Fibroblast of upper back skin (primary cell): ENCODE results near the gene GRID1.
A peak's percentile ranks its signal among the peaks of the same experiment; 100 is the strongest.
"Not testable (repeated sequence)": the region's sequence is repeated elsewhere in the genome, so short reads cannot be mapped to it uniquely, and the experiment has no call there.

Source experiments
- DNase-seq: peaks from one replicate; pipeline ENCODE4 v3.0.0-alpha.2; 2013

Gene GRID1

DNA sequence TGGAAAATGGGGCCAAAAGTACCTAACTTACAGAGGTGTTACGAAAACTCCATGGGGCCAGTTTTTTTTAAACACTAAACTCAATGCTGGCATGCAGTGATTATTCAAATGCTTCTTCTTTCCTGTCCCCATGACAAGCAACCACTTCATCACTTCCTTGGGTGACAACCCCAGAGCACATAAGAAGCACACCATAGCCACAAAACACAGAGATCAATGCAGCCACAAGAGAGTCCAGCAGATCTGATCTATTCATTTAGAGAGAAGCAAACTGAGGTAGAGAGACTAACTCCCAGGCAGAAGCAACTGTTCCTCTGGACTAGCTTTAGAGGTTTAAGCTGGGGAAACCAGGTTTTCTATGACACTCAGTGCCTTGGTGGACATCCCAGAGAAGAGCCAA lies 180.0 kb downstream of the GRID1 start:
- no peak for DNase-seq

- no peak for DNase-seq
These were observed 184.0 kb downstream of the GRID1 start for GRCh38 chr10:86182595-86182994.

- DNase-seq: no peak
These were observed 184.4 kb downstream of the GRID1 start for GRCh38 chr10:86182150-86182549.

DNA sequence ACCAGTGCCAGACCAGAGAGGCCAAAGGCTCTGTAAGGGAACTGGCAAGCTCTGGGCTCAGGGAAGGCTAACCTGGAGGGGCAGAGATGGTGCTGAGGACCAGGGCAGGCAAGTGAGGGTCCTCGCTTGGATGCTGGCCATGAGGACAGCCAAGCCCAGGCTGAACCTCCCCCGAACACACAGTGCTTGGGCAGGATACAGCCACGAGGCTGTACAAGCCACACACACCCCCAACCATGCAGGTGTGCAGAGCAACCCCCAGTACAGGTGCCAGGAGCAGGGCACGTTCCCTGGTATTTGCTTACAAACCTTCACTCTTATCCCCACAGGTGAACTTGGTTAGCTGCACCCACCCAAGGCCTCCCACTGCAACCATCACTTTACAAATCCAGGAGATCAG lies 185.7 kb downstream of the GRID1 start:
- DNase-seq: no peak

- DNase-seq: no peak
These were observed 186.6 kb downstream of the GRID1 start for GRCh38 chr10:86179961-86180360.

GRCh38 chr10:86179153-86179524 lies 187.5 kb downstream of the GRID1 start:
- no peak for DNase-seq

DNA sequence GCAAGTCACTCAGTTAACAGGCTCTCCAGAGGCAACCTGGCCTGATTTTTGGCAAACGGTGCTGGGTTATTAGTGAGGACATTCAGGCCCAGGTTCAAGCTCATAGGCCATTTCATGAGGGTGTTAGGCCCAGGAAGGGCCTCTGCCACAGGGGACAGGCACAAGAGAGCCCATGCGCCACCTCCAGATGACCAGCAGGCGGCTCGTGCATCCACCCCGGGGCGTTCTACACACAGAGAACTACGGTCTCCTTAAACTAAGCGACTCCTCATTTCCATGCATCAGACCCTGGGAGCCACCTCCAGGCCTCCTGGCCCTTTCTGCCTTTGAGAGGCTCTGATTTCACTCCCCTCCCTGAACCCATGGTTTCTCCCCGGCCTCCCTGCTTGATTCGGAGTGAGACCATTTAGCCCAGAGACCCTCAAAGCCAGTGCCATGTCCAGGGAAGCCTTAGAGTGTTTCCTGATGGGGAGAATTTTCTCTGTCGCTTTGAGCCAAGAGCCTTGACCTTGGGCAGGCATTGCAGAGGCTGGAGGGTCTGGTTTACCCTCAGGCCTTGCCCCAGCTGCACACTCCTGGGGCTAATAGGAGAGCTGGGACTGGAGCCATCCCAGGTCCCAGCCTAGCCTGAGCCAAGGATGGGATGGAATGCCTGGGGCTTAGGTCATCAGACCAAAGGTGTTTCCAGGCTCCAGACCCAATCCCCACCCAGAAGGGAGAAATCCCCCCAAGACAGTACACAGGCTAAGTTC lies 188.0 kb downstream of the GRID1 start:
- DNase-seq: peak; percentile 4

- DNase-seq: no peak
These were observed 188.9 kb downstream of the GRID1 start for GRCh38 chr10:86177537-86178155.

- no peak for DNase-seq
These were observed 189.6 kb downstream of the GRID1 start for GRCh38 chr10:86176850-86177536.

DNA sequence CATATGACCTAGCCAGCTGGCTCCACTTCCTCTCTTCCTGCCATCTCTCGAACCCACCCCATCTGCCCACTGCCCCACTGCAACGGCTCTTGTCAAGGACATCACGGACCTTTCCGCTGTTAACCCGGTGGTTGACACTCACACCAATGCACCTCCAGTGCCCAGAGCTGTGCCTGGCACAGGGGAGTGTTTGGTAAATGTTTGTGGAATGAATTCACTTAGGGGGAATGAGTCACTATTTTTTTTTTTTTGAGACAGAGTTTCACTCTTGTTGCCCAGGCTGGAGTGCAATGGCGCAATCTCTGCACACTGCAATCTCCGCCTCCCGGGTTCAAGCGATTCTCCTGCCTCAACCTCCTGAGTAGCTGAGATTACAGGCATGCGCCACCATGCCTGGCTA lies 191.1 kb downstream of the GRID1 start:
- not testable (repeated sequence) for DNase-seq

- no peak for DNase-seq
These were observed 194.3 kb downstream of the GRID1 start for GRCh38 chr10:86172301-86172700.

DNA sequence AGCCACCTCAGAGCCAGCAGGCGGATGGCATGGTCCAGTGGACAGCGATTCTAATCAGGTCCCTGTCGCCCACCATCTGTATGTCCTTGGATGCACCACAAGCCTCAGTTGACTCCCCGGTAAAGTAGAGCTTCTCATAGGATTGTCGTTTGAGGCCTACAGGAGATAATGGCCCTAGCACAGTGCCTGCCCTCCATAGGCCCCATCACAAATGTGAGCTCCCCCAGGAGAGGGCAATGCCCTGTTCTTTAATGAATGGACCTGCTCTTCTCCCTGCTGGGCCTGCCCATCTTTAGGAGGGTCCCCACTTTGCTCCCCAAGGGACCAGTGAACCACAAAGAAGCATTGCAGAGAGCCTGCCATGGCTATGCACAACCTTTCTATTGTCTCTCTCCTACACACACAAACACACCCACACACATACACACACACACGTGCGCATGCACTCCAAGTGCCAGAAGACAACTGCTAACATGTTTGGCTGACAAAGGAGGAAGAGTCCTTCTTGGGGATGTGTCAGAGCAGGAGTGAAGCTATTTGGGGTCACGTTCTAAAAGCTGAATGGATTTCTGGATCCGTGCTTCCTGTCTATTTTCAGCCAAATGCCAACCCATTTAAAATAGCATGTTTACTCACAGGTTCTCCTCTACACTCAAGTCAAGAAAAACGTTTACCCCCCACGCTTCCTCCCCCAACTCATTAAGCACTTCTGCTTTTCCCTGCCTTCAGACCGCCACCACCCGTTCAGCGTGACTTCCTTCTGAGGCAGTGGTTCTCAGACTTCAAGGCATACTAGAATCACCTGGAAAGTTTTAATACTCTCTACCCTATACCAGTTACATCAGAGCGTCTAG lies 196.1 kb downstream of the GRID1 start:
- DNase-seq: no peak

GRCh38 chr10:86169506-86170254 lies 196.9 kb downstream of the GRID1 start:
- no peak for DNase-seq

DNA sequence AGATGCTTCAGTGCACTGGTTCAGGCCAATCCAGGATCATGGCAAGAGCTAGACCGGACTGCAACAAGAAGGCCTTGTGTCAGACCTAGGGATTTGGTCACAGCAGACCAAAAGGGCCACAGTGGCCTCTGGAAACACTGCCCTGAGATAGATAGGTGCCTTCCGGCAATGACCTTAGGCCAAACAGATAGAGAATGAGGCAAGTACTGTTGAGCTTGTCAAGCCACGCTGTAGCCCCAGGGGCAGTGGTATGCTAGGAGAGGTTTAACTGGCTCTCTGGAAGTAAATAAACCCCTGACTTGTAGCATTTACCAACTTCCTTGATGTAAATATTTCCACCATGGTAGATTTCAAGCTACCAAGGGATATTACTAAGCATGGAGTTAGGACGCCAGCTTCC lies 197.5 kb downstream of the GRID1 start:
- no peak for DNase-seq

DNA sequence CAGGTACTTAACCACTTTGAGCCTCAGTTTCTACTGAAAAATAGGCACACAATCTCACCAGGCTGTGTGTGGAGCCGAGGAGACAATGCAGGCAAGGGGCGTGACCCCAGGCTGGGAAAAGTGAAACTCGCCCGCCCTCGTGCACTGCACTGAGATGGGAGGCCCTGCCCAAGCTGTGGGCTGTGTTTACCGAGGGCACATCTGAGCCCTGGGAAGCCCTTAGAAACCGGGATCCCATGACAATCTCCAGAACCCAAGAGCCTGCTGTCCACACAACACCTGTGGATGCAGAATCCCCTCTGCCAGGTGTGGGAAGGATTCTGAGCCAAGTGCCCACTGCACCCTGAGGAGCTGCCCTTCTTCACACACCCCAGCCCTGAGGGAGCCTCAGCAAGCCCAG lies 198.3 kb downstream of the GRID1 start:
- DNase-seq: no peak

DNA sequence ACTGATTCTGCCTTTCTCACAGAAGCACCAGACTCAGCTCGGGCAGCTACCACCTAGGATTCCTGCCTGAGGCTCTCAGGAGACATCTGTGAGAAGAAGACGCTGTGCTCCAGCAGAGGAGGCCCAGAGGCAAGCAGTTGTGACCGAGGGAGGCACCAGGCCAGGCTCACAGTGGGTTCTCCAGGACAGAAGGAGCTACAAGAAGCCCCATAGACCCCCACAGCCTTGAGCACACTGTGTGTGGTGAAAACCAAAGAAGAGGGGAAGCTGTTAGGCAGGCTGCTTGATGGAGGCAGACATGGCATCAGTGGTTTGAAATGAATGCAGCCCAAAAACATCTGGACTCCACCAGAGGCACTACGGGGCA lies 198.8 kb downstream of the GRID1 start:
- DNase-seq: no peak

DNA sequence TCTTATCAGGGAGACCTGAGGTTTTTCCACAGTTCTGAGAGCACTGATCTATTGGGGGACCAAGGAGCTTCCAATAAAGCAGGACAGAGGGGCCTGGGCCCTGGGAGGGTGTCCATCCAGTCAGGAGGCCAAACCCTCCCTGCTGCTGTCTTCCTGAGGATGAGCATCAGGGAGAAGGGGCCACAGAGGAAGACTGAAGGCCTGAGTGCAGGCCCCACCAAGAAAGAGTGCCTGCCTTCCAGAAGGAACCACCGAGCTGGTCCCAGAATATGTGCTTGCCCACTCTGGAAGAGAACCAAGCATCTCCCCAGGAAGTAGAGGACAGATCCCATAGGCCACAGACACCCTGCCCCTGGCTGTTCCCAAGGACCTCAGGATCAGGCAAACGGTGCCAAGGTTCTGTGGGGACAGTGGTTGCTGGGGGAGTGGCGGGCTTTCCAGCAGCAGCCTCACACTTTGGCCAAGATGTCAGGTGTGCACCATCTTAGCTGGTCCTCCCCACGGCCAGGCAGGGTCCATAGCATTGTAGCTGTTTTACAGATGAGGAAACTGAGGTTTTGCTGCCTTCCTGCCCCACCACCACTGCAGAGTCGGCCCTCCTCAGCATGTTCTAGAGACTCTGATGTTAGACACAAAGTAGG lies 199.4 kb downstream of the GRID1 start:
- DNase-seq: no peak

DNA sequence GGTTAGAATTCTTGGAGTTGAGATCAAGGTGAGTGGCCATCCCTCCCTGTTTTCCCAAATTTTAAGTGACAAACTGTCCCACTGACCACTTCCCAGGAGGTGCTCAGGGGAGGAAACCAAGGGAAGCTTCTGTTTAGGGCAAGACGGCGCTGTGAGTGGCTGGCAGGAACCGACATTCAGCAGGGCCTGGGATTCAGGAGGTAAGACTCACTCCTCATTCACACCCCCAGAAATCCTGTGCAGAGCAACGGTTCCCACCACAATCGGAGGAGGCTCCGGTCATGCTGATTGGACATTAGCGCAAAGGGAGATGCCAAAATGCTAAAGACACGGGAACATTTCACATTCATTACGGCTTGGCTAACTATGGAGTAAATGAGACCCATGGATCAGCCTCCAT lies 200.9 kb downstream of the GRID1 start:
- no peak for DNase-seq

GRCh38 chr10:86164960-86165630 lies 201.5 kb downstream of the GRID1 start:
- no peak for DNase-seq

DNA sequence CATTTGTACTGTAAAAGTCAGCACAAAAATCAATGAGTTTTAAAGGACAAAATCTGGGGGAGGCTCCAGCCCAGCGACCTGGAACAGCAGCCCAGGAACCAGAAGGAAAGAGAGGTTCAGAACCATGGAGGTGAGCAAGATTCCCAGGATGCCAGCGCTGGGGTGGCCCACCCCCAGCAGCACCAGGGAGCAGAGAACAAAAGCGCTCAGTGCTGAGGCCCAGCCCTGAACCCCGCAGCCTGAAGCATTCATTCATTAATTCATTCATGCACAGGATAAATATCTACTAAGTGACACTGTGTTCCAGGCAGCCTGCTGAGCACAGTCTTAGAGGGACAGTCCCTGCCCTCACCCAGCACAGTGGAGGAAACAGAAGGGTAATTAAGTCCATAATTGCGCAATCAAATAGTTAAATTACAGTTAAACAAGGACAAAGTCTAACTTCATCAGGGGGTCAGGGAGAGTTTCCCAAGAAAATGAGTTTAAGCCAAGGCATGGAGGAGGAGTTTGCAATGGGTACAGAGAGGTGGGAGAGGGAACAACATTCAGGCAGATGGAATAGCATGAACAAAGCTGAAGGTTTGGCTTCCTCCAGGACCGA lies 202.3 kb downstream of the GRID1 start:
- no peak for DNase-seq

DNA sequence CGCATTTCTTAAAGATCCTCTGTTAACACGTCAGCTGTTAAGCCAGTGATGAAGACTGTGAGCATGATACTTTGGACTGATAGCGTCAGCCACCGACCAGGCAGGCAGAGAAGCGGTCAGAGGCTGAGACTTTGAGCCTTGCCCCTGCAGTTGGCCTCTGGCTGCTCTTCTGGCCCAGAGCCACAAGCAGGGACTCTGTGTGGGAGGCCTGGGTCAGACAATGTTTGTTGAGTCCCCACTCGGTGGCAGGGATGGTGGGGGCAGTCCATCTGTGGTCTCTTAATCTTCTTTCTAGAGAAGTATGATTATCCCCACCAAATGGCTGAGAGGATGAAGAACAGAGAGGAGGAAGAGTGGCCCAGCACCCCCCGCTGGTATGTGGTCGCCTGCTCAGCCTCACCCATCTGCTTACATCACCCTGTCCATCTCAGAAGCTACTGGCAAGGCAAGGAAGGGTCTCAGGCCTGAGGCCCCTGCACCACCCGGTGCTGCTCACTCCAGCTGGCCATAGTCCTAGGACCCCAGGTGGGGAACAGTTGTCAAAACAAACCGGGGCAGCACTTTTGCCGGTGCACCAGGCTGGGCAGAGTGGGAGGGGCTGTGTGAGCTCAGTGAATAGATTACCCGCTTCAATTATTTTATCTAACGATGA lies 202.9 kb downstream of the GRID1 start:
- DNase-seq: no peak
